T-helper 17 cell (primary cell): Measurements from ENCODE around the gene TRAF4. TPM values are rescaled to one million over a fixed set of nuclear protein-coding genes. Genes with fewer than 3 reads are reported as not detected.

Experiments used
- ATAC-seq: fragments of 150-1000 bp; cut with Tn5 transposase; 2 replicates; pipeline ENCODE4 v1.10.0; 2021; ENCODE audit warnings: mild to moderate bottlenecking, moderate library complexity
- DNase-seq, 3 donors: peaks; one replicate each; pipeline versions ENCODE4 v3.0.0 to v3.0.0-alpha.2; 2020 to 2021
- H3K9me3 ChIP-seq: one replicate; pipeline ENCODE4 v1.7.0; 2013; ENCODE audit warnings: low read length, mild to moderate bottlenecking; ENCODE audit not compliant: control insufficient read depth, poor library complexity, severe bottlenecking
- H3K27ac Mint-ChIP-seq: one replicate; pipeline ENCODE4 v1.8.0; 2022; ENCODE audit warnings: mild to moderate bottlenecking, moderate library complexity, mixed read lengths
- H3K27me3 Mint-ChIP-seq: one replicate; pipeline ENCODE4 v1.8.0; 2022; ENCODE audit warnings: mixed read lengths
- H3K36me3 Mint-ChIP-seq: one replicate; pipeline ENCODE4 v1.8.0; 2022; ENCODE audit warnings: low read depth, mixed read lengths
- H3K4me1 Mint-ChIP-seq: one replicate; pipeline ENCODE4 v1.8.0; 2022; ENCODE audit warnings: mild to moderate bottlenecking, mixed read lengths
- H3K4me3 Mint-ChIP-seq: one replicate; pipeline ENCODE4 v1.8.0; 2022; ENCODE audit warnings: mild to moderate bottlenecking, moderate library complexity, mixed read lengths
- total RNA-seq, 4 donors: library from RNA in 2 of 4; stranded (reverse) in 2 of 4; gene quantifications; one replicate each; pipeline ENCODE4 v1.2.3 and lab custom pipeline; 2022 to 2026

The TRAF4 gene
- total RNA-seq, 2 donors from 2014 or later, result 326 to 362 TPM

DNA sequence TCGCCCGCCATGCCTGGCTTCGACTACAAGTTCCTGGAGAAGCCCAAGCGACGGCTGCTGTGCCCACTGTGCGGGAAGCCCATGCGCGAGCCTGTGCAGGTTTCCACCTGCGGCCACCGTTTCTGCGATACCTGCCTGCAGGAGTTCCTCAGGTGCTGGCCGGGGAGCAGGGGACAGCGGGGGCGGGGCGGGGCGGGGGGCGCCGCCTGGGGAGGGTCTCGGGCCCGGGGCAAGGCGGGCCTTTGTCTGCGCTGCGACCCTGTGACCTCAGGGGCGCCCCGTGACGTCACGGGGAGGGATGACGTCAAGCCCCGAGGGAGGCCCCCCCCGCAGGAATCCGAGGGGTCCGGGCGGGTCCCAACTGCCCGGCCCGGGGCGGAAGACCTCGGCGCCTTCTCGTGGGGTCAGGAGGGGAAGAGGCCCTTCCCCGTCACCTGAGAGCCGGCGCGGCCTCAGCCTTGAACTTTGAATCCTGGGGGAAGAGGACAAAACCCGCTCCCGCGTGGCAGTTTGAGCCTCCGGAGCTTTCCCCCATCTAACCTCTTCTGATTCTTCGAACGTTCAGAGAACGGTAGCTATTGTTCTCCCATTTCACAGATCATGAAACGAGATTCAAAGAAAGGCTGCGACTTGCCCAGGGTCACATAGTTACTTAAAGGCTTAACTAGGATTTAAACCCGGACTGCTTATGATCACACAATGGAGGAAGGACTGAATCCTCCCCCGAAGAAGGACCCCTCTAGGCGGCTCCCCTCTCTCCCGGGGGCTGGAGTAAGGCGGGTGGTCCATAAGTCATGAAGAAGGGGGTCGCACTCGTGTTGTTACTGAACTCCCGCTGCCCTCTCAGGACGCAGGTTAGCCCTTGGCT, 527 bp downstream of the TRAF4 start:
- no peaks in the 10 kb centered on the region for H3K36me3 Mint-ChIP-seq
- no peaks in the 10 kb centered on the region for H3K27me3 Mint-ChIP-seq
- ATAC-seq (peak; percentile 53), DNase-seq (peak; percentile 44 to 56 (median 55))
- H3K27ac Mint-ChIP-seq, result peak overlapping the region; percentile 86
- H3K9me3 ChIP-seq, result no peaks in the 10 kb centered on the region
- peak overlapping the region; percentile 89 for H3K4me3 Mint-ChIP-seq
- peaks cover 13% of the 10 kb centered on the region for H3K4me1 Mint-ChIP-seq

GRCh38 chr17:28744972-28745785, 1.4 kb downstream of the TRAF4 start:
- Mint-ChIP-seq H3K27ac (peak overlapping the region; percentile 86), H3K27me3 (no peaks in the 10 kb centered on the region), H3K4me1 (peaks cover 13% of the 10 kb centered on the region), H3K36me3 (no peaks in the 10 kb centered on the region), H3K4me3 (peak overlapping the region; percentile 89)
- no peaks in the 10 kb centered on the region for H3K9me3 ChIP-seq
- DNase-seq (no peak), ATAC-seq (peak; percentile 6)

DNA sequence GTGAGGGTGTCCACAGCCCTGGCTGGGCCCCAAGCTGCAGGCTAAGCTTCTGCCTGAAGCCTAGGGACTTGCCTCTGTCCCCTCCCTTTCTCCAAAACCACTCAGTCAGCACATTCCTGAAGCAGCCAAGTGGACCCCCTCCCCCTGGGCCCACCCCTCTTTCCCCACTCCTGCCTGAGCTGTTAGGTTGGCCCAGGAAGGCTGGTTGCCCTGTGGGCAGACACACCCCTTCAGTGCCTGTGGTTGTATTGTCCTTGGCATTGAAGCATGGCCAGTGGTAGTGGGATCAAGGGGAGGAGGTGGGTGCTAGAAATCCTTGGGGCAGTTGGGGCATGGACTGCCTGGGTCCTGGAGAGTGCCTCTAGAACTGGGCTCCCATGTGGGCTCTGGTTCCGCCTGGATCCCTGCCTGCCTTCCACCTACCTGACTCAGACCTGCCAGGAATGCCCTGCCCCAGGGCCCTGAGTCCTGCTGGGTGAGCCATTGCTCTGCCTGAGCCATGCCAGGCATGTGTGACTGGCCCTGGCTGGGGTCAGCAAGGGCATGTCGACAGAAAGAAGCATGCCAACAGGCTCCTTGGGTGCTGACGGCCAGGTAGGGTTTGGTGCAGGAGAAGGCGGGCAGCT, 2.1 kb downstream of the TRAF4 start:
- H3K9me3 ChIP-seq, result no peaks in the 10 kb centered on the region
- Mint-ChIP-seq H3K27me3 (no peaks in the 10 kb centered on the region), H3K4me3 (peak overlapping the region; percentile 89), H3K36me3 (no peaks in the 10 kb centered on the region), H3K27ac (peak overlapping the region; percentile 86), H3K4me1 (peaks cover 13% of the 10 kb centered on the region)
- ATAC-seq (no peak), DNase-seq (no peak)

GRCh38 chr17:28746611-28747050, 2.8 kb downstream of the TRAF4 start:
- no peak for ATAC-seq
- H3K4me1 Mint-ChIP-seq, result peaks cover 13% of the 10 kb centered on the region
- H3K9me3 ChIP-seq, result no peaks in the 10 kb centered on the region
- H3K27ac Mint-ChIP-seq, result peak overlapping the region; percentile 86
- DNase-seq, result no peak
- H3K27me3 Mint-ChIP-seq, result no peaks in the 10 kb centered on the region
- H3K4me3 Mint-ChIP-seq, result peak overlapping the region; percentile 89
- no peaks in the 10 kb centered on the region for H3K36me3 Mint-ChIP-seq

- H3K4me3 Mint-ChIP-seq, result no peak overlapping the region
- peaks cover 13% of the 10 kb centered on the region for H3K4me1 Mint-ChIP-seq
- H3K36me3 Mint-ChIP-seq, result no peaks in the 10 kb centered on the region
- no peaks in the 10 kb centered on the region for H3K9me3 ChIP-seq
- ATAC-seq (no peak), DNase-seq (no peak)
- H3K27me3 Mint-ChIP-seq, result no peaks in the 10 kb centered on the region
- H3K27ac Mint-ChIP-seq, result peak overlapping the region; percentile 86
Measured at GRCh38 chr17:28747051-28747691, 3.4 kb downstream of the TRAF4 start.

DNA sequence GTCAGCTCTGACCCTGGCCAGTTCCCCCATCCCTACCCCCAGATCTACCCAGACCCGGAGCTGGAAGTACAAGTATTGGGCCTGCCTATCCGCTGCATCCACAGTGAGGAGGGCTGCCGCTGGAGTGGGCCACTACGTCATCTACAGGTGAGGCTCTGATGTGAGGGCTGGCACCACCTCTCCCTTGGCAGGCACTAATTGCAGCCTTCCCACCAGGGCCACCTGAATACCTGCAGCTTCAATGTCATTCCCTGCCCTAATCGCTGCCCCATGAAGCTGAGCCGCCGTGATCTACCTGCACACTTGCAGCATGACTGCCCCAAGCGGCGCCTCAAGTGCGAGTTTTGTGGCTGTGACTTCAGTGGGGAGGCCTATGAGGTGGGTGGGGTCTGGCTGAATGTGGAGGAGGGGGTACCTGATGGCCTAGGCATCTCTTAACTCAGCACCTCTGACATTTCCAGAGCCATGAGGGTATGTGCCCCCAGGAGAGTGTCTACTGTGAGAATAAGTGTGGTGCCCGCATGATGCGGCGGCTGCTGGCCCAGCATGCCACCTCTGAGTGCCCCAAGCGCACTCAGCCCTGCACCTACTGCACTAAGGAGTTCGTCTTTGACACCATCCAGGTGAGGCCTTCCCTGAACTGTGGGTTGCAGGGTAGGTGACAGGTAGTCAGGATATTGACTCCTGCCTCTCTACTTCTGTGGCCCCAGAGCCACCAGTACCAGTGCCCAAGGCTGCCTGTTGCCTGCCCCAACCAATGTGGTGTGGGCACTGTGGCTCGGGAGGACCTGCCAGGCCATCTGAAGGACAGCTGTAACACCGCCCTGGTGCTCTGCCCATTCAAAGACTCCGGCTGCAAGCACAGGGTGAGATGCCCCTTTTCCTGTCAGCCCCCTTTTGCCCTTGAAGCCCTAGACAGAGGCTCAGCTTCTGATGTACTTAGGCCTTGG, 4.3 kb downstream of the TRAF4 start:
- Mint-ChIP-seq H3K36me3 (no peaks in the 10 kb centered on the region), H3K27ac (peak overlapping the region; percentile 2), H3K4me3 (no peak overlapping the region), H3K4me1 (peaks cover 12% of the 10 kb centered on the region), H3K27me3 (no peaks in the 10 kb centered on the region)
- H3K9me3 ChIP-seq, result no peaks in the 10 kb centered on the region
- DNase-seq (no peak), ATAC-seq (no peak)

- H3K4me1 Mint-ChIP-seq, result peaks cover 10% of the 10 kb centered on the region
- ATAC-seq (no peak), DNase-seq (no peak)
- no peaks in the 10 kb centered on the region for H3K36me3 Mint-ChIP-seq
- H3K27me3 Mint-ChIP-seq, result no peaks in the 10 kb centered on the region
- peak overlapping the region; percentile 25 for H3K4me3 Mint-ChIP-seq
- no peaks in the 10 kb centered on the region for H3K9me3 ChIP-seq
- H3K27ac Mint-ChIP-seq, result no peak overlapping the region
Measured at GRCh38 chr17:28748852-28749515, 5.2 kb downstream of the TRAF4 start.

GRCh38 chr17:28749516-28750177, 5.8 kb downstream of the TRAF4 start:
- no peak for DNase-seq
- H3K27me3 Mint-ChIP-seq, result no peaks in the 10 kb centered on the region
- ATAC-seq, result peak; percentile 10
- H3K36me3 Mint-ChIP-seq, result no peaks in the 10 kb centered on the region
- H3K4me1 Mint-ChIP-seq, result peaks cover 10% of the 10 kb centered on the region
- H3K27ac Mint-ChIP-seq, result peak overlapping the region; percentile 8
- H3K9me3 ChIP-seq, result no peaks in the 10 kb centered on the region
- H3K4me3 Mint-ChIP-seq, result no peak overlapping the region

GRCh38 chr17:28750178-28751047, 6.6 kb downstream of the TRAF4 start:
- H3K9me3 ChIP-seq, result no peaks in the 10 kb centered on the region
- no peaks in the 10 kb centered on the region for H3K36me3 Mint-ChIP-seq
- H3K27me3 Mint-ChIP-seq, result no peaks in the 10 kb centered on the region
- H3K4me1 Mint-ChIP-seq, result peaks cover 4% of the 10 kb centered on the region
- ATAC-seq (peak; percentile 89), DNase-seq (peak; percentile 79 to 85 (median 79))
- peak overlapping the region; percentile 8 for H3K27ac Mint-ChIP-seq
- H3K4me3 Mint-ChIP-seq, result no peak overlapping the region

DNA sequence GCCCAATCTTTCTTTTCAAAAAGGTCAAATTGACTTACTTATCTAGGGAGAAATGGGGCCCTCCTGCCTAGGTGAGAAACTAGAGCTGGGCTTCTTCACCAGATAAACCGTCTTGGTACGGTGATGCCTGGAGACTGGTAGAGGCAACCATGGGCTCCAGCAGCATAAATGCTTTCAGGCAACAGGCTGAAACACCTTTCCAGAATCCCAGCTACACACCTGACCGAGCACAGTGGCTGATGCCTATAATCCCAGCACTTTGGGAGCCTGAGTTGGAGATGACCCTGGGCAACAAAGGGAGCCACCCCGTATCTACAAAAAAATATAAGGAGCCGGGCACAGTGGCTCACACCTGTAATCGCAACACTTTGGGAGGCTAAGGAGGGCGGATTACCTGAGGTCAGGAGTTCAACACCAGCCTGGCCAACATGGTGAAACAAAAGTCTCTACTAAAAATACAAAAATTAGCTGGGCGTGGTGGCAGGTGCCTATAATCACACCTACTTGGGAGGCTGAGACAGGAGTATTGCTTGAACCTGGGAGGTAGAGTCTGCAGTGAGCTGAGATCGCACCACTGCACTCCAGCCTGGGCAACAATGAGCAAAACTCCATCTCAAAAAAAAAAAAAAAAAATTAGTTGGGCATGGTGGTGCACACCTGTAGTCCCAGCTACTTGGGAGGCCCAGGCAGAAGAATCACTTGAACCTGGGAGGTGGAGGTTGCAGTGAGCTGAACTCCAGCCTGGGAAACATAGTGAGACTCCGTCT, 8.0 kb downstream of the TRAF4 start:
- DNase-seq (no peak), ATAC-seq (no peak)
- H3K4me3 Mint-ChIP-seq, result peak overlapping the region; percentile 50
- H3K27ac Mint-ChIP-seq, result no peak overlapping the region
- H3K36me3 Mint-ChIP-seq, result no peaks in the 10 kb centered on the region
- no peaks in the 10 kb centered on the region for H3K4me1 Mint-ChIP-seq
- H3K9me3 ChIP-seq, result no peaks in the 10 kb centered on the region
- H3K27me3 Mint-ChIP-seq, result no peaks in the 10 kb centered on the region
